Measurements from ENCODE around the gene EHBP1. TPM values are rescaled to one million over a fixed set of nuclear protein-coding genes. Genes with fewer than 3 reads are reported as not detected.

EHBP1 gene
- total and polyA plus RNA-seq, 8 donors = 10.2 to 142 (median 37.9) TPM

DNA sequence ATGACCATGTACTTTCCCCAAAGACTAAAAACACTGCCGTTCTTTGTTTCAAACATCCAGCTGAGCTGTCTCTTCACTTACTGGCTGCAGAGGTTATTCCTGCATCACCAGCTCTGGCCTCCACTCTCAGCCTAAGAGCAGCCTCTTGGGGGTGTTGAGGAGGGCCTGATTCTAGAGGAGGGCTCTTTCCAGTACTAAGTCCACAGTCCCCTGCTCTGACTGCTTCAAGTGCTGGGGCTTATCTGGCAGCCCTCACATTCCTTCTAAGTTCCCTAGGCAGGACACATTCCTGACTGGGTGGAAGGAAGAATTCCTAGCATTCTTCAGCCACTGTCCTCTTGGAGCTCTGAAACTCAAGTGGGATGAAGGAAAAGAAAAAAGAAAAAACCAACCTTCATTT lies 32.9 kb upstream of the EHBP1 start:
- H3K9me3 ChIP-seq = no peaks in the 10 kb centered on the region
- H3K36me3 ChIP-seq = no peaks in the 10 kb centered on the region
- intact Hi-C loops (cut with DNase I; ENCODE audit: low total_unique reads) = no loop called here
- peak in 1 of 2 donors; percentile 46 for DNase-seq
- WGBS, 5 donors = 59 to 79% (median 64%) methylated on average over 1 of the region's 1 CpG
- no peak overlapping the region for H3K4me3 ChIP-seq
- peaks cover 0 to 11% (median 5%) of the 10 kb centered on the region in 4 donors for H3K4me1 ChIP-seq
- TF ChIP-seq EP300 (IDR thresholded peaks at IDR 0.05) = no peak
- no peak for TF ChIP-seq POLR2AphosphoS5 (IDR thresholded peaks at IDR 0.05)
- TF ChIP-seq, protein P1, sequence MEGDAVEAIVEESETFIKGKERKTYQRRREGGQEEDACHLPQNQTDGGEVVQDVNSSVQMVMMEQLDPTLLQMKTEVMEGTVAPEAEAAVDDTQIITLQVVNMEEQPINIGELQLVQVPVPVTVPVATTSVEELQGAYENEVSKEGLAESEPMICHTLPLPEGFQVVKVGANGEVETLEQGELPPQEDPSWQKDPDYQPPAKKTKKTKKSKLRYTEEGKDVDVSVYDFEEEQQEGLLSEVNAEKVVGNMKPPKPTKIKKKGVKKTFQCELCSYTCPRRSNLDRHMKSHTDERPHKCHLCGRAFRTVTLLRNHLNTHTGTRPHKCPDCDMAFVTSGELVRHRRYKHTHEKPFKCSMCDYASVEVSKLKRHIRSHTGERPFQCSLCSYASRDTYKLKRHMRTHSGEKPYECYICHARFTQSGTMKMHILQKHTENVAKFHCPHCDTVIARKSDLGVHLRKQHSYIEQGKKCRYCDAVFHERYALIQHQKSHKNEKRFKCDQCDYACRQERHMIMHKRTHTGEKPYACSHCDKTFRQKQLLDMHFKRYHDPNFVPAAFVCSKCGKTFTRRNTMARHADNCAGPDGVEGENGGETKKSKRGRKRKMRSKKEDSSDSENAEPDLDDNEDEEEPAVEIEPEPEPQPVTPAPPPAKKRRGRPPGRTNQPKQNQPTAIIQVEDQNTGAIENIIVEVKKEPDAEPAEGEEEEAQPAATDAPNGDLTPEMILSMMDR (IDR thresholded peaks at IDR 0.05) = no peak
- TF ChIP-seq POLR2A (IDR thresholded peaks at IDR 0.05) = no peak
- no peaks in the 10 kb centered on the region for H3K27me3 ChIP-seq
- no peak overlapping the region for H3K27ac ChIP-seq

DNA sequence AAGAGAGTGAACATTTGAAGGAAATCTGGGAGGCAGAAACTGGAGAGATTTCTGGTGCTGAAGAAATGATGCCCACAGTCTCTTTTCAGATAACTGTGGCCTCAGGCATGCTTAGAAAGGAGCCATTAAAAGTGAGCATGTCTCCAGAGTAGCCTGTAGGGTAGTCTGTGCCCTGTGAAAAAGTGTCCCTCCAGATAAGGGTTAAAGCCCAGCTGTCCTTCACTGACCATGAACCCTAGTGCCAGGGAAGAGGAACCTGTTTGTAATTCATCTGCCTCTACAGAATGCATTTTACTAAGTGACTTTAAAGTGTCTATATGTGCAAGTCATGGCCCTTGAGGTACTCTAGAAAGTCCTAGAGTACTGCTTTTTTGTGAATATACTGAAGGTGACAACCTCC lies 30.5 kb upstream of the EHBP1 start:
- H3K27ac ChIP-seq = no peak overlapping the region
- no peaks in the 10 kb centered on the region for H3K9me3 ChIP-seq
- H3K27me3 ChIP-seq = no peaks in the 10 kb centered on the region
- H3K4me3 ChIP-seq = no peak overlapping the region
- H3K36me3 ChIP-seq = no peaks in the 10 kb centered on the region
- intact Hi-C loops (cut with DNase I; ENCODE audit: low total_unique reads) = no loop called here
- DNase-seq = no peak
- peaks cover 0 to 11% (median 5%) of the 10 kb centered on the region in 4 donors for H3K4me1 ChIP-seq
- TF ChIP-seq, protein P1 (IDR thresholded peaks at IDR 0.05) = no peak
- TF ChIP-seq POLR2A (IDR thresholded peaks at IDR 0.05) (no peak), EP300 (IDR thresholded peaks at IDR 0.05) (no peak), POLR2AphosphoS5 (IDR thresholded peaks at IDR 0.05) (no peak)

DNA sequence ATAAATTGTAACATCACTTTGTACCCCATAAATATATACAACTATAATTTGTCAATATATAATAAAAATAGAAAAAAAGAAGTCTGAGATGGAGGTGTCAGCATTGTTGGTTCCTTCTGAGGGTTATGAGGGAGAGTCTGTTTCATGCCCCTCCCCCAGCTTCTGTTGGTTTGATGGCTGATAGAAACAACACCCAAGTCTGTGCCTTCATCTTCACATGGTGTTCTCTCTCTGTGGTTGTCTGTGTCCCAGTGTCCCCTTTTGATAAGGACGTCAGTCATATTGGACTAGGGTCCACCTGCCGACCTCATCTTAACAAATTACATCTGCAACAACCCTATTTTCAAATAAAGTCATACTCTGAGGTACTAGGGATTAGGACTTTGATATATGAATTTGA lies 20.3 kb upstream of the EHBP1 start:
- TF ChIP-seq POLR2A (IDR thresholded peaks at IDR 0.05) (no peak), EP300 (IDR thresholded peaks at IDR 0.05) (no peak), POLR2AphosphoS5 (IDR thresholded peaks at IDR 0.05) (no peak)
- TF ChIP-seq, protein P1 (IDR thresholded peaks at IDR 0.05) = no peak
- Histone ChIP-seq H3K27ac (no peak overlapping the region), H3K27me3 (no peaks in the 10 kb centered on the region), H3K36me3 (no peaks in the 10 kb centered on the region), H3K9me3 (no peaks in the 10 kb centered on the region), H3K4me3 (no peak overlapping the region), H3K4me1 (no peaks in the 10 kb centered on the region)
- WGBS, 5 donors = 74 to 83% (median 79%) methylated on average over 2 of the region's 2 CpGs
- intact Hi-C loops (cut with DNase I; ENCODE audit: low total_unique reads) = no loop called here
- no peak for DNase-seq

DNA sequence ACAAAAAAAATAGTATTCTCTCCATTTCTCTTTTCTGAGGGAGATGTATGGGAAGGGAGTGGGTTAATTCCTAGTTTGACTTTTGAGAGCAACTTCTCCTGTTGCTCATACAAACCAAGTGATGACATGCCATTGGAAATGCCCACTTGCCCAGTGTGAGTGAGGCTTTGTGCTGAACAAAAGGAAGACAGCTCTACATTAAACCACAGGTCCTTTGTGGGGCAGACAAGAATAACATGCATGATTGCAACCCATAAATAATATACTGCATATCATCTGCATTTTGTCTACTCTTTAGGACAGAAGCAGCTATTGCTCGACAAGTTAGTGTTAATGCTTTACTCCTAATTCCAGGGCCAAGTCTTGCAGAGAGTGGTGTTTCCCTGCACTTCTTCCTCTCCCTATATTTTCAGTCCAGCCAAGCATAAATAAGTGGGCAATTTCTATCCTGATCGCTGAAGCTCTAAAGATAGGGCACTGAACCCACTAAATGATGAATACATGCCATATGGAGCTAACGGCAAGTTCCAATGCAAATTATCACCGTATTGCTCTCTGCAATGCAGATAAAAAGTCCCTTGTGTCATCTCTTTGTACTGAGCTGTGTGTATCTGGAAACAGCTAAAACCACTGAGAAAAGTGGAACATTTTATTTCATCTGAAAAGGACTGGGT lies 19.4 kb upstream of the EHBP1 start:
- H3K27ac ChIP-seq = no peak overlapping the region
- TF ChIP-seq EP300 (IDR thresholded peaks at IDR 0.05) (no peak), POLR2A (IDR thresholded peaks at IDR 0.05) (no peak)
- WGBS, 5 donors = 76 to 82% (median 81%) methylated on average over 4 of the region's 4 CpGs
- H3K36me3 ChIP-seq = no peaks in the 10 kb centered on the region
- no peak overlapping the region for H3K4me3 ChIP-seq
- no peak for DNase-seq
- intact Hi-C loops (cut with DNase I; ENCODE audit: low total_unique reads) = no loop called here
- H3K9me3 ChIP-seq = no peaks in the 10 kb centered on the region
- no peaks in the 10 kb centered on the region for H3K4me1 ChIP-seq
- no peaks in the 10 kb centered on the region for H3K27me3 ChIP-seq

DNA sequence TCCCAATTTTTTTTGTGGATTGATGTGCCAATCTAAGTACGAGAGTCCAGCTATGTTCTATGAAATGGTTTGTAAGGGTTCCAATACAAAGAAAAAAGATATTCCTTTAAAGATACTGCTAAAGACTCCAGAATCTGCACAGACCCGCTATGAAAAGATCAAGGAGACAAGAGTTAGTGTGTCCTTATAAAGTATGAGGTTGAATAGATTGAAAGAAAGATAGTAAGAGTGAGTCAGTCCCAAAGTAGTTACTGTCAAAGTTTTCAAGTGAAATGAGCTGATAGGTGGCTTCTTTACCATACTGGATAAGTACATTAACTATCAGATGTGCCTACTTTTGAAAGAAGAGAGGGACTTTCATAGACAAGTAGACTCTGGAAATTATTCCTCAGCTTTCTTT lies 17.9 kb upstream of the EHBP1 start:
- TF ChIP-seq POLR2AphosphoS5 (IDR thresholded peaks at IDR 0.05) = no peak
- TF ChIP-seq, protein P1 (IDR thresholded peaks at IDR 0.05) = no peak
- TF ChIP-seq POLR2A (IDR thresholded peaks at IDR 0.05) = no peak
- no peak for TF ChIP-seq EP300 (IDR thresholded peaks at IDR 0.05)
- WGBS, 5 donors = 61 to 85% (median 82%) methylated on average over 2 of the region's 2 CpGs
- Histone ChIP-seq H3K4me1 (no peaks in the 10 kb centered on the region), H3K27ac (no peak overlapping the region), H3K36me3 (no peaks in the 10 kb centered on the region), H3K27me3 (no peaks in the 10 kb centered on the region), H3K4me3 (no peak overlapping the region), H3K9me3 (no peaks in the 10 kb centered on the region)
- no peak for DNase-seq
- intact Hi-C loops (cut with DNase I; ENCODE audit: low total_unique reads) = no loop called here

All from stomach (tissue), 9 donors.